Stimulated activated CD4-positive, alpha-beta T cell treated with anti-CD3 and anti-CD28 coated beads, TNF-alpha, amount 100 ng/mL, for 24 hours (primary cell): ENCODE measurements around the gene MEOX2.

Source experiments
- DNase-seq, 3 experiments: peaks; one replicate each; pipeline ENCODE4 v3.0.0-alpha.2; 2020; ENCODE audit warnings: low read depth in 3 of 3

MEOX2 gene

GRCh38 chr7:15686295-15686956 is at the start of gene MEOX2:
MEOX2 (minus strand) TSS chr7:15686683; CDS start chr7:15686402, 281 bp downstream.
- no peak for DNase-seq

- DNase-seq = no peak
Observed at GRCh38 chr7:15729746-15730145, 43.3 kb upstream of the MEOX2 start.

- no peak for DNase-seq
Observed at GRCh38 chr7:15725051-15725450, 38.6 kb upstream of the MEOX2 start.

DNA sequence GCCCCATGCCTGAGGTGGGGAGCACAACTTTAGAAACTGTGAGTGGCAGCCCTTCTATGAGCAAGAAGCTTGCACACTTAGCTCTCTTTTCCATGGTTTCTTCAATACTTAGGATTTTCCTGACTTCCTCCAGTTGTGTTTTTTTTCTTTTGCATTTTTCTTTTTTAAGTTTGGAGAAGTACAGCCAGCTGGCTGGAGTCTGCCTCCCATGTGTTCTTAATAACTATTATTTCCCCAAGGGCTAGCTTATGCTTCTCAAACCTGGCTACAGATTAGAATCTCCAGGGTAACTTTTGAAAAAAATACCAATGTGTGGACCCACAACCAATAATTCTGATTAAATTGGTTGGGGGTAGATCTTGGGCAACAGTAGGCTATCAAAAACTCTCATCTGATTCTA is 37.4 kb upstream of the MEOX2 start:
- DNase-seq = no peak

DNA sequence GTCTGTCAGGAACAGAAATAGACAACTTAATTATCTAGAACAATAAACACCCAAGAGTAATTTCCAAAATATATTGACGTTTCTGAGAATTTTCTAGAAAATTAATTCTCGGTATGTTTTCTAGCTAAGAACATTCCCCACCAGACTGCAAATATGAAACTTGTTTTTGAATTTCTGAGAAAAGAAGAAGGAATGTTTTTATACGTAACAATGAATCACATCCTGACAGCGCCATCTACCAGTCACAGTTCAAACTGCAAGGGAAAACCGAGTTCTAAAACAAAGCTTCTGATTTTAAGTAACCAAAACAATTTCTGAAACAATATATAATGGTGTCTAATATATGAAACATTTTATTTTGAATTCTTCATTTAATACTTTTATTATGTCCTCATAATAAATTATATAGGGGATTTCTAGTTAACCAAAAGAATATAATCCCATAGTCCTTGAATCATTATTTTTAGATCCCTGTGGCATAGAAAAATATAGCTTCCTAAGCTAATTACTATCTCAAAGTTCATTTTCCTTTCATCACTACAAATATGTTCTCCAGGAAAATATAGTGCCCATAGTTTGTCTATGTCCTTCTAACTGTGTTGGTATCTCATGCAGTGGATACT is 34.5 kb upstream of the MEOX2 start:
- no peak for DNase-seq

GRCh38 chr7:15719311-15719710 is 32.8 kb upstream of the MEOX2 start:
- no peak for DNase-seq

- DNase-seq = no peak
Observed at GRCh38 chr7:15715435-15715834, 29.0 kb upstream of the MEOX2 start.

DNA sequence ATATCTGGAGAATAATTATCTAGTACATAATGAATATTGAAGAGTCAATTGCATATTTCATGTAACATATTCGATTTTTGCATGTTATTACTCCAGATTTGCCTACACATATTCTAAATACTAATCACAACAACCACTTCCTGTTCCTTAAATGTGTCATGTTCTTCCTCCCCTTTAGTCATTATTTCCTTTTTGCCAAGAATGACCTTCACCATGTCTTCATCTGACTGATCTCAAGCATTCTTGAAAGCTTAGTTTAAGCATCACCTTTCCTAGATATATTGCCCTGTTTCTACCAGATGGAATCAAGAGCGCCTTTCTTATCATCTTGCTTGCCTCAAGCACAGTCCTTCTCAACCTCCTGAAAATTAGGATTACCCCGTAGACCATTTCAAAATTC is 23.5 kb upstream of the MEOX2 start:
- no peak for DNase-seq

DNA sequence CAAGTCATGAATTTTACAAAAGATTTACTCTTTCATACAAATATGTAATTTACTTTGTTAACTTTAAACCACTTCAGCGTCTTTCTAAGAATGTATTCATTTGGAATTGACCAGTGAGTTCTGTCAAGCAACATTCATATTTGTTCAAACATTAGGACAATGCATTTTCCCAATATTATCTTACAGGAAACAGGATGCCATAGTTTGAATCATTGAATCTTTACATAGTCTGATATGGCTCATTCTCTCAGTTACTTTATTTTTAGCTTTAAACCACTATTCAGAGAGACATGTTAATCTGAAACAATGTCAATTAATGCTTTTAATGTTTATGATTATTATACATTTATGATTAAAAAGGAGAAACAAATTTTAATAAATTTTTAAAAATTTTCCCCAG is 21.1 kb upstream of the MEOX2 start:
- no peak for DNase-seq

DNA sequence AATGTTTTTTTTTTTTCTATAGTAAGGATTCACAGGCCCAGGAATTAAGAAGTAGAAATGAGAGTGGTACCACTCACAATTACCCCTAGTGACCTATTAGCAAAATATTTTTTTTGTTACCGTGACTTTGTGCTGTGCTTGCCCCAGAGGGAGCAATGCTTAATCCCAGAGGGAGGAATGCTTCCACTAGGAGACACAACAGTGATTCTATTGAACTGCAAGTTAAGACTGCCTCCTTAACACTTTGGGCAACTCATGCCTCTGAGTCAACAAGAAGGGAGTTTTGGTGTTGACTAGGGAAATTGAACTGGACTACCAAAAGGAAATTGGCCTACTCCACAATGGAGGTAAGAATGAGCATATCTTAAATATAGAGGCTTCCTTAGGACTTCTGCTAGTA is 17.2 kb upstream of the MEOX2 start:
- DNase-seq = no peak

DNA sequence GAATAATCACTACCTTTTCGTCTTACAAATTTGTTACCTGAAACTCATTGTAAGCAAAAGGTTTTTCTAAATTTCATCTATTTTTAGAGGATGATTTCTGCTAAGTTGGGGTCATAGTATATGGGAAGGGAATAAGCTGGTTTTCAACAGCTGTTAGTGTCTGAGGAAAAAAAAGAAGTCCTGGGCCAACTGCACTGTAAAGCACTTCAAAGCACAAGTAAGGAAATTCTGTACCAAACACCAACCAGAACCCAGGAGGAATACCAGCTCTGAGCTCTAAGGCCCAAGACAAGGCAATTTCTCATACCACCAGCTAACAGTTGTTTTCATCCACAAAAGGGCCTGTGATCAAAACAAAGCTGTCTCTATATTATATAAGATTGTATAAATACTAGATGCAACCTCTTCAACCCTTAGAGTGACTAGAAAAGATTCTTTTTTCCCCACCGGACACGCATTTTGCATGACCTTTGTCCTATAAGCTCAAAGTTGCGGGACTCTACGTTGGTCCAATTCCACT is 6.1 kb upstream of the MEOX2 start:
- DNase-seq = no peak

- DNase-seq = no peak
Observed at GRCh38 chr7:15688911-15689310, 2.4 kb upstream of the MEOX2 start.

GRCh38 chr7:15688279-15688626 is 1.8 kb upstream of the MEOX2 start:
- no peak for DNase-seq

GRCh38 chr7:15687546-15688278 is 1.2 kb upstream of the MEOX2 start:
- no peak for DNase-seq

- no peak for DNase-seq
Observed at GRCh38 chr7:15686957-15687545, 568 bp upstream of the MEOX2 start.

- DNase-seq = no peak
Observed at GRCh38 chr7:15685358-15686294, 857 bp downstream of the MEOX2 start.

- no peak for DNase-seq
Observed at GRCh38 chr7:15684871-15685270, 1.6 kb downstream of the MEOX2 start.

GRCh38 chr7:15684111-15684800 is 2.2 kb downstream of the MEOX2 start:
- DNase-seq = no peak

- DNase-seq = no peak
Observed at GRCh38 chr7:15682751-15683245, 3.7 kb downstream of the MEOX2 start.

DNA sequence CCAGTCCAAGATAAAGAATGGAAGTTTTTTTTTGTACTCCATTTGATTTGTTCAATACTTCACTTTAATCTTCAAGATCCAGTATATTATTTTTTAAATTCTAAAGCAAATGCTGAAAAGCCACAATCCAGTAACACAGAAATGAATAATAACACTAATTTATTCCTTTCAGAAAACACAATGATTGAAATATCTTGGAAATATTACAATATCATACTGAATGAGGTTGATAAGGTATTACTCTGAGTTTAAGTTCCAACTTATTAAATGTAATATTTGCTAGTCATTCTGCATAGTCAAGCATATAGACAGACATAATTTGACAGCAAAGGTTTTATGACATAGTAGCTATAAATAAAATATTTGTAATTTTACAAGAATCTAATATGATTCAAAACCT is 4.4 kb downstream of the MEOX2 start:
- no peak for DNase-seq

DNA sequence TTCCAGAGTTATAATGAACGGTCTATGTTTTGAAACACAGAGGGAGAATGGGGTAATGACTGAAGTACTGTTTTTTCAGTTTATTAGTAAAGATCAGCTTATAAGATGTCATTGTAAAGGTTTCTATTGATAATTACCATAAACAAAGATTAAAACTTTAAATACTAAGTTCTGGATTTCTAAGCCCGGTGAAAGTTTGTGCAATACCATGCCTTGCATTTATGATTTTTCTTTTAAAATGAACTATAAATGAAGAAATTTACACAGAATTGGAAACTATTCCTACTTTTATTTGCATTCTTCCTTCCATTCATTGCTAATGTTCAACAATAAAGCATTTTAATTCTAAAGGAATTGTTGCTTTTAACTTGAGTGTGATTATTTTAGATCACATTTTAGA is 4.9 kb downstream of the MEOX2 start:
- no peak for DNase-seq
